ENCODE results near the gene RSAD1.

Gene RSAD1

GRCh38 chr17:50440172-50440837 lies 38.4 kb upstream of the RSAD1 start:
- DNase-seq (ENCODE audit: low read depth): no peak
- no peak overlapping the region for H3K4me3 ChIP-seq (ENCODE audit: low read depth, low read length)
- TF ChIP-seq, protein P1, sequence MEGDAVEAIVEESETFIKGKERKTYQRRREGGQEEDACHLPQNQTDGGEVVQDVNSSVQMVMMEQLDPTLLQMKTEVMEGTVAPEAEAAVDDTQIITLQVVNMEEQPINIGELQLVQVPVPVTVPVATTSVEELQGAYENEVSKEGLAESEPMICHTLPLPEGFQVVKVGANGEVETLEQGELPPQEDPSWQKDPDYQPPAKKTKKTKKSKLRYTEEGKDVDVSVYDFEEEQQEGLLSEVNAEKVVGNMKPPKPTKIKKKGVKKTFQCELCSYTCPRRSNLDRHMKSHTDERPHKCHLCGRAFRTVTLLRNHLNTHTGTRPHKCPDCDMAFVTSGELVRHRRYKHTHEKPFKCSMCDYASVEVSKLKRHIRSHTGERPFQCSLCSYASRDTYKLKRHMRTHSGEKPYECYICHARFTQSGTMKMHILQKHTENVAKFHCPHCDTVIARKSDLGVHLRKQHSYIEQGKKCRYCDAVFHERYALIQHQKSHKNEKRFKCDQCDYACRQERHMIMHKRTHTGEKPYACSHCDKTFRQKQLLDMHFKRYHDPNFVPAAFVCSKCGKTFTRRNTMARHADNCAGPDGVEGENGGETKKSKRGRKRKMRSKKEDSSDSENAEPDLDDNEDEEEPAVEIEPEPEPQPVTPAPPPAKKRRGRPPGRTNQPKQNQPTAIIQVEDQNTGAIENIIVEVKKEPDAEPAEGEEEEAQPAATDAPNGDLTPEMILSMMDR (conservative IDR thresholded peaks at IDR 0.05; ENCODE audit: low read depth, low read length): no peak

GRCh38 chr17:50440838-50441829 lies 37.5 kb upstream of the RSAD1 start:
- no peak for DNase-seq (ENCODE audit: low read depth)
- no peak overlapping the region for H3K4me3 ChIP-seq (ENCODE audit: low read depth, low read length)
- TF ChIP-seq, protein P1 (conservative IDR thresholded peaks at IDR 0.05; ENCODE audit: low read depth, low read length): no peak

DNA sequence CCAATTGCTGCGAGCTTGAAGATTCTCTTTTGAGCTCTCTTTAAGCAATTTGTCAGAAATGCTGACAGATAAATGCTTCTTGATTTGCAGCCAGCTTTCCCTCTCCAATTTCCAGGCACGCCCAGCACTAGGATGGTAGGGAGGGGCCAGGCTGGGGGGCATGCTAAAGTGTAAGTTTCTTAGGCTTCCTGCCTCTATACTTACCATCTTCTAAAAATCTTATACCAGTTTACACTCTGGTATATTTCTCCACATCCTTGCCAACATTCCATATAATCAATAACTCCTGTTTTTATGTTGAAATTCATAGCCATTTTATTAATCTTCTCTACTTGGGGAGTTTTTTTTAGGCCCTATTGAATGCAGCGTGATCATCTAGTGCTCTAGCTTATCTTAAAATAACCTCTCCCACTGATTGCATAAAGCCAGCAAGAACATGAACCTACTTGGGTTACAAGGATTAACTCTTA lies 35.1 kb upstream of the RSAD1 start:
- TF ChIP-seq, protein P1 (conservative IDR thresholded peaks at IDR 0.05; ENCODE audit: low read depth, low read length): no peak
- no peak overlapping the region for H3K4me3 ChIP-seq (ENCODE audit: low read depth, low read length)
- DNase-seq (ENCODE audit: low read depth): peak; percentile 43

DNA sequence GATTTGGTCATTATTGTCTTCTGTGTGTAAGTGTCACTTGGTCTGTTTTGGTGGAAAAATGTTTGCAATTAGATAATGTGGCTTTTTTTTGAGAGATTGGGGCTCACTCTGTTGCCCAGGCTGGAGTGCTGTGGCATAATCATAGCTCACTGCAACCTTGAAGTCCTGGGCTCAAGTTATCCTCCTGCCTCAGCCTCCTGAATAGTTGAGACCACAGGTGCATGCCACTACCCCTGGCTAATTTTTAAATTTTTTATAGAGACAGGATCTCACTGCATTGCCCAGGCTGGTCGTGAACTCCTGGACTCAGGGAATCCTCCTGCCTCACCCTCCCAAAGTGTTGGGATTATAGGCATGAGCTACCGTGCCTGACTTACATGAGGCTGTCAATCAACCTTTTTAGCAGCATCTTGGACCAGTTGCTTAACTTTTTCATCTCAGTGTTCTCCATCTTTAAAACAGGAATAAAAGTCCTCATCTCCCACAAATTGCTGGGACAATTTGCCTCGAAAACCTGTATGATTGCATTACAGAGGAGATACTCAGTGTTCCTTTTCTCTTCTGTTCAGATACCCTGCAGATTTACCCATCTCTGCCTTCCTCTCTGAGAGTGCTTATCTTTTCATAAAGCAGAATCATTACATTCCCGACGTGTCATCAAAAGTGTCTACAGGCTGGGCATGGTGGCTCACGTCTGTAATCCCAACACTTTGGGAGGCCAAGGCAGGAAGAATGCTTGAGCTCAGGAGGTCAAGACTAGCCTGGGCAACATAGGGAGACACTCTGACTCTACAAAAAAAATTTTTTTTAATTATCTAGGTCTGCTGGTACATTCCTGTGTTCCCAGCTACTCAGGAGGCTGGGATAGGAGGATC lies 33.6 kb upstream of the RSAD1 start:
- no peak for DNase-seq (ENCODE audit: low read depth)
- TF ChIP-seq, protein P1 (conservative IDR thresholded peaks at IDR 0.05; ENCODE audit: low read depth, low read length): no peak
- no peak overlapping the region for H3K4me3 ChIP-seq (ENCODE audit: low read depth, low read length)

- no peak overlapping the region for H3K4me3 ChIP-seq (ENCODE audit: low read depth, low read length)
- DNase-seq (ENCODE audit: low read depth): no peak
- TF ChIP-seq, protein P1 (conservative IDR thresholded peaks at IDR 0.05; ENCODE audit: low read depth, low read length): no peak
These were observed 32.8 kb upstream of the RSAD1 start for GRCh38 chr17:50445730-50446325.
